Endodermal cell (in vitro differentiated cells): ENCODE results near the gene ITGA2B. TPM values are rescaled to one million over a fixed set of nuclear protein-coding genes. Genes with fewer than 3 reads are reported as not detected.

ENCODE experiments used
- DNase-seq: peaks from one replicate; pipeline ENCODE4 v3.0.0-alpha.2; 2017
- H3K27ac ChIP-seq: 2 replicates; pipeline ENCODE4 v1.5.1; 2013; ENCODE audit warnings: mild to moderate bottlenecking, low read depth, low read length, moderate library complexity
- H3K27me3 ChIP-seq: 2 replicates; pipeline ENCODE4 v1.6.1; 2013; ENCODE audit warnings: mild to moderate bottlenecking, low read length, moderate library complexity; ENCODE audit not compliant: insufficient read depth, control insufficient read depth, poor library complexity, severe bottlenecking
- H3K36me3 ChIP-seq: 2 replicates; pipeline ENCODE4 v1.7.0; 2013; ENCODE audit warnings: mild to moderate bottlenecking, low read length, moderate library complexity; ENCODE audit not compliant: control insufficient read depth, insufficient read depth
- H3K4me1 ChIP-seq: one replicate; pipeline ENCODE4 v1.7.0; 2013; ENCODE audit warnings: low read length; ENCODE audit not compliant: control insufficient read depth, insufficient read depth
- H3K4me3 ChIP-seq: 2 replicates; pipeline ENCODE4 v1.5.1; 2013; ENCODE audit warnings: mild to moderate bottlenecking, low read length, moderate library complexity
- H3K9ac ChIP-seq: 2 replicates; pipeline ENCODE4 v1.6.1; 2013; ENCODE audit warnings: mild to moderate bottlenecking, low read length, moderate library complexity; ENCODE audit not compliant: poor library complexity, severe bottlenecking; ENCODE audit errors: extremely low read depth
- H3K9me3 ChIP-seq: 2 replicates; pipeline ENCODE4 v1.6.1; 2013; ENCODE audit warnings: mild to moderate bottlenecking, low read length, moderate library complexity; ENCODE audit not compliant: control insufficient read depth
- H3K27ac Mint-ChIP-seq: 2 replicates; pipeline ENCODE4 v1.8.0; 2020; ENCODE audit warnings: mixed read lengths
- H3K27me3 Mint-ChIP-seq: 2 replicates; pipeline ENCODE4 v1.8.0; 2021; ENCODE audit warnings: mild to moderate bottlenecking, mixed read lengths; ENCODE audit not compliant: insufficient read depth
- H3K36me3 Mint-ChIP-seq: 2 replicates; pipeline ENCODE4 v1.8.0; 2020; ENCODE audit warnings: low read depth, mixed read lengths
- H3K4me1 Mint-ChIP-seq: 2 replicates; pipeline ENCODE4 v1.8.0; 2020; ENCODE audit warnings: mixed read lengths
- H3K4me3 Mint-ChIP-seq: 2 replicates; pipeline ENCODE4 v1.8.0; 2020; ENCODE audit warnings: mild to moderate bottlenecking, moderate library complexity, mixed read lengths
- H3K9me3 Mint-ChIP-seq: 2 replicates; pipeline ENCODE4 v1.8.0; 2020; ENCODE audit warnings: mild to moderate bottlenecking, mixed read lengths
- WGBS, 2 experiments: methylation state at CpG; one replicate each; pipeline versions ENCODE4 v1.1.5 to v1.1.7; 2013; ENCODE audit warnings: missing lambda C conversion rate in 2 of 2, mixed read lengths in 1 of 2; ENCODE audit not compliant: insufficient coverage in 1 of 2, insufficient read length in 1 of 2; 5-methylcytosine and 5-hydroxymethylcytosine counted together
- total RNA-seq, 2 donors: library from RNA; stranded (reverse); fragmentation: NEBNext Ultra II Directional in 1 of 2; extraction: Animal tissue kit (Norgen Biotek cat#: 25700) in 1 of 2; gene quantifications; 2 replicates in 1 of 2; 3 replicates in 1 of 2; pipeline ENCODE4 v1.2.1, GENCODE V29; 2021
- TF ChIP-seq, protein P1 (sequence below): fragments of 200-600 bp; sonication (generic); conservative IDR thresholded peaks from 2 replicates; pipeline ENCODE4 v1.5.0; 2021; ENCODE audit warnings: antibody characterized with exemption, mild to moderate bottlenecking

Gene ITGA2B
- total RNA-seq, 2 donors from 2014 or later, result 5.2 to 8.5 TPM

DNA sequence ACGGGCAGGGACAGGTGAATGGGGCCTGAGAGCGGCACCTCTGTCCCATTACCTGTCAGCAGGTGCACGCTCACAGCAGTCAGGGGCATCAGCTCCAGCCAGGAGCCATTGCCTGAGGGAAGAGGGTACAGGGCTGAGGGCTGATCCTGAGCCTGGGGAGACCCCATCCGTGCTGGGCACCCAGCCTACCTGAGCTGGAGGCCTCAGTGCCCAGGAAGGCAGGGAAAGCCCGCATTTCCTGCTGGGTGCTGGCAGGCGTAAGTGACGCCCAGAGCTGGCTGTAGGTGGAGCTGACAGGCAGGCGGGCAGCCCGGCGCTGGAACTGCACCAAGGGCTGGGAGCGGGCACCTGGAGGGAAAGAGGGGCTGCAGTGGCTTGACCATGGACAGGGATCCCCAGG lies 33.2 kb downstream of the ITGA2B start:
- Mint-ChIP-seq H3K27ac (no peak overlapping the region), H3K4me3 (no peak overlapping the region), H3K36me3 (peaks cover 26% of the 10 kb centered on the region), H3K9me3 (no peaks in the 10 kb centered on the region), H3K4me1 (peaks cover 10% of the 10 kb centered on the region), H3K27me3 (peaks cover 3% of the 10 kb centered on the region)
- TF ChIP-seq, protein P1, sequence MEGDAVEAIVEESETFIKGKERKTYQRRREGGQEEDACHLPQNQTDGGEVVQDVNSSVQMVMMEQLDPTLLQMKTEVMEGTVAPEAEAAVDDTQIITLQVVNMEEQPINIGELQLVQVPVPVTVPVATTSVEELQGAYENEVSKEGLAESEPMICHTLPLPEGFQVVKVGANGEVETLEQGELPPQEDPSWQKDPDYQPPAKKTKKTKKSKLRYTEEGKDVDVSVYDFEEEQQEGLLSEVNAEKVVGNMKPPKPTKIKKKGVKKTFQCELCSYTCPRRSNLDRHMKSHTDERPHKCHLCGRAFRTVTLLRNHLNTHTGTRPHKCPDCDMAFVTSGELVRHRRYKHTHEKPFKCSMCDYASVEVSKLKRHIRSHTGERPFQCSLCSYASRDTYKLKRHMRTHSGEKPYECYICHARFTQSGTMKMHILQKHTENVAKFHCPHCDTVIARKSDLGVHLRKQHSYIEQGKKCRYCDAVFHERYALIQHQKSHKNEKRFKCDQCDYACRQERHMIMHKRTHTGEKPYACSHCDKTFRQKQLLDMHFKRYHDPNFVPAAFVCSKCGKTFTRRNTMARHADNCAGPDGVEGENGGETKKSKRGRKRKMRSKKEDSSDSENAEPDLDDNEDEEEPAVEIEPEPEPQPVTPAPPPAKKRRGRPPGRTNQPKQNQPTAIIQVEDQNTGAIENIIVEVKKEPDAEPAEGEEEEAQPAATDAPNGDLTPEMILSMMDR, result no peak
- Histone ChIP-seq H3K27ac (no peak overlapping the region), H3K36me3 (peaks cover 47% of the 10 kb centered on the region), H3K9me3 (no peaks in the 10 kb centered on the region), H3K27me3 (no peaks in the 10 kb centered on the region), H3K9ac (no peak overlapping the region), H3K4me3 (no peak overlapping the region), H3K4me1 (peaks cover 4% of the 10 kb centered on the region)
- 94 to 100% methylated on average over 4 to 11 of the region's 11 CpGs for WGBS, 2 experiments
- DNase-seq, result peak; percentile 56

DNA sequence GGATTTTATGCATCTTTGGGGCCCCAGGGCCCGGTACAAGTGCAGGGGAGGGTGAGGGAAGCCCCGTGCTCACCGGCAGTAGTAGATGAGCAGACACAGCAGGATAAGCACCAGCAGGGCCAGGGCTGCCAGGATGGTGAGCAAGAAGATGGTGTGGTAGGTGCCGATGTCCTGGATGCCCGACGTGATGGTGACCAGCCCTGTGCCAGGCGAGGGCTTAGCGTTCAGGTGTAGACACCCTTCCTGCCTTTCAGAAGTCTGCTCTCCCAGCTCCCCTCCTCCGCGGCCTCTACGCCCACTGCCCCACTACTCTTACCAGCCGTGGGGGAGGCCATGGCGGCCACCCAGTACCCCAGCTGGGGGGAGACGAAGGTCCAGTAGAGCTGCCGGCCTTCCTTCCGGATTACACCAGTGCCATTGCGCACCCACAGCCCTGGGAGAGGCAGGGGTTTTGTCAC lies 33.8 kb downstream of the ITGA2B start:
- H3K9me3 Mint-ChIP-seq, result no peaks in the 10 kb centered on the region
- Histone ChIP-seq H3K9me3 (no peaks in the 10 kb centered on the region), H3K36me3 (peaks cover 51% of the 10 kb centered on the region), H3K9ac (no peak overlapping the region), H3K27ac (no peak overlapping the region), H3K4me1 (no peaks in the 10 kb centered on the region), H3K4me3 (no peak overlapping the region), H3K27me3 (no peaks in the 10 kb centered on the region)
- H3K27ac Mint-ChIP-seq, result no peak overlapping the region
- peak; percentile 51 for DNase-seq
- no peak overlapping the region for H3K4me3 Mint-ChIP-seq
- H3K4me1 Mint-ChIP-seq, result peaks cover 4% of the 10 kb centered on the region
- TF ChIP-seq, protein P1, result no peak
- WGBS, 2 experiments, result 89 to 94% methylated on average over 5 to 17 of the region's 17 CpGs
- H3K27me3 Mint-ChIP-seq, result peaks cover 3% of the 10 kb centered on the region
- H3K36me3 Mint-ChIP-seq, result peaks cover 27% of the 10 kb centered on the region

DNA sequence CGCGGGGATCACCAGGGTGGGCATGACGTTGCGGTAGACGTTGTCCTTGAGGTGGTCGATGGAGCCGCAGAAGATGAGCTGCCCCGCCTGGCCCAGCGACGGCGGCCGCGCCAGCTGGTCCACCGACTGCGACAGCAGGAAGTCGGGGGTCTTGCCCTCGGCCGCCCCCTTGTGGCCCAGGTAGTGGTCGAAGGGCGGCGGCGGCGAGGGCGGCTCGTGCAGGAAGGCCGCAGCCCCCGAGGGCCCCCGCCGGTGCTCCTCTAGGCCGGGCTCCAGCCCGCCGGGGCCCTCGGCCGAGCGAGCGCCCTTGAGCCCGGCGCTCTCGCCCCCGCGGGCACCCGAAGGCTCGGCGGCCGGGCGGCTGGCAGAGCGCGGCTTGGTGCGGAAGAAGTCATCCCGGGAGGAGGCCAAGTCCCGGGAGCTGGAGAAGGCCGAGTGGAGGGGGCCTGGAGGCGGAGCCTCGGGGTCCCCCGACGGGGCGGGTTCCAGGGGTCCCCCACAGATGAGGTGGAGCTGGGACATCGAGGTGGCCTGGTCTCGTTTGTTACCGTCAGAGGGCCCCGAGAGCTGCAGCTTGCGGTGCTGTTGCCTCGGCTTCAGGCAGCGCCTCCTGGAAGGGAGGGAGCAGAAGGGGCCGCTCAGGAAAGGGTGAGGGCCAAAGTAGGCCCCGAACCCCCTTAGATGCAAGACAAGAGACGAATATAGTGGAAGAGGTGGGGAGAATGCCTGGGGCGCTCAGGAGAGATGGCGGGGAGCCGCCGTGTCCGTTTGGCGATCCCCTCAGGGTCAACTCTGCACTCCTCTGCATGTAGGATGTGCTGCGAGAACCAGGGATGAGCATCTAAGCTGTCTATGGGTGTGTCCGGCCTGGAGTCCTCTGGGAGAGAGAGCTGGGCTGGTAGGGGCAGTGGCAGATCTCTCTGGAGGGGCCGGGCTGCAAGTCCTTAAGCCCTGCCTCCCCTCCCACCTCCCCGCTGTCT lies 34.6 kb downstream of the ITGA2B start:
- H3K4me3 ChIP-seq, result no peak overlapping the region
- TF ChIP-seq, protein P1, result peak; percentile 87
- H3K9me3 Mint-ChIP-seq, result no peaks in the 10 kb centered on the region
- 46 to 59% methylated on average over 25 to 77 of the region's 77 CpGs for WGBS, 2 experiments
- no peaks in the 10 kb centered on the region for H3K4me1 ChIP-seq
- peak overlapping the region; percentile 38 for H3K4me3 Mint-ChIP-seq
- no peak overlapping the region for H3K27ac Mint-ChIP-seq
- peak; percentile 96 for DNase-seq
- H3K36me3 ChIP-seq, result peaks cover 45% of the 10 kb centered on the region
- no peaks in the 10 kb centered on the region for H3K4me1 Mint-ChIP-seq
- peaks cover 25% of the 10 kb centered on the region for H3K36me3 Mint-ChIP-seq
- no peak overlapping the region for H3K9ac ChIP-seq
- peaks cover 3% of the 10 kb centered on the region for H3K27me3 Mint-ChIP-seq
- no peaks in the 10 kb centered on the region for H3K9me3 ChIP-seq
- H3K27me3 ChIP-seq, result no peaks in the 10 kb centered on the region
- H3K27ac ChIP-seq, result no peak overlapping the region
